Measurements from ENCODE around the gene PIGU.
A peak's percentile ranks its signal among the peaks of the same experiment; 100 is the strongest.
"Not testable (repeated sequence)": the region's sequence is repeated elsewhere in the genome, so short reads cannot be mapped to it uniquely, and the experiment has no call there.

PIGU gene

GRCh38 chr20:34517114-34517505, 159.8 kb downstream of the PIGU start:
- in situ Hi-C loops (cut with MboI; ENCODE audit: low pct_unique_long_range_greater_than_20kb, low sequenced_read_pairs, unreplicated experiment): loop anchor here (10.0 kb wide), 1 partner anchor 202 kb away; no protein-coding TSS in a partner anchor
- no peak for TF ChIP-seq CTCF (IDR thresholded peaks at IDR 0.05; ENCODE audit: extremely low read depth, insufficient read depth, missing control alignments)
- no peak for DNase-seq (ENCODE audit: low spot score)

- no peak for TF ChIP-seq CTCF (IDR thresholded peaks at IDR 0.05; ENCODE audit: extremely low read depth, insufficient read depth, missing control alignments)
- in situ Hi-C loops (cut with MboI; ENCODE audit: low pct_unique_long_range_greater_than_20kb, low sequenced_read_pairs, unreplicated experiment): loop anchor here (10.0 kb wide), 1 partner anchor 202 kb away; no protein-coding TSS in a partner anchor
- DNase-seq (ENCODE audit: low spot score): peak; percentile 89
These were observed 160.4 kb downstream of the PIGU start, which contains the start of gene DYNLRB1 for GRCh38 chr20:34516247-34517113. Gene DYNLRB1 (plus strand): TSS chr20:34516422. CDS start chr20:34516459, 37 bp downstream.

GRCh38 chr20:34515484-34516246, 161.2 kb downstream of the PIGU start:
- DNase-seq (ENCODE audit: low spot score): peak; percentile 84
- in situ Hi-C loops (cut with MboI; ENCODE audit: low pct_unique_long_range_greater_than_20kb, low sequenced_read_pairs, unreplicated experiment): loop anchor here (10.0 kb wide), 1 partner anchor 201 kb away; no protein-coding TSS in a partner anchor
- TF ChIP-seq CTCF (IDR thresholded peaks at IDR 0.05; ENCODE audit: extremely low read depth, insufficient read depth, missing control alignments): no peak

- DNase-seq (ENCODE audit: low spot score): no peak
- no peak for TF ChIP-seq CTCF (IDR thresholded peaks at IDR 0.05; ENCODE audit: extremely low read depth, insufficient read depth, missing control alignments)
- in situ Hi-C loops (cut with MboI; ENCODE audit: low pct_unique_long_range_greater_than_20kb, low sequenced_read_pairs, unreplicated experiment): loop anchor here (10.0 kb wide), 1 partner anchor 200 kb away; no protein-coding TSS in a partner anchor
These were observed 161.9 kb downstream of the PIGU start for GRCh38 chr20:34514897-34515483.

- DNase-seq (ENCODE audit: low spot score): not testable (repeated sequence)
- in situ Hi-C loops (cut with MboI; ENCODE audit: low pct_unique_long_range_greater_than_20kb, low sequenced_read_pairs, unreplicated experiment): loop anchor here (10.0 kb wide), 1 partner anchor 199 kb away; no protein-coding TSS in a partner anchor
These were observed 162.9 kb downstream of the PIGU start for GRCh38 chr20:34514034-34514433.

GRCh38 chr20:34512955-34513419, 163.9 kb downstream of the PIGU start:
- in situ Hi-C loops (cut with MboI; ENCODE audit: low pct_unique_long_range_greater_than_20kb, low sequenced_read_pairs, unreplicated experiment): loop anchor here (10.0 kb wide), 1 partner anchor 198 kb away; no protein-coding TSS in a partner anchor
- no peak for DNase-seq (ENCODE audit: low spot score)
- no peak for TF ChIP-seq CTCF (IDR thresholded peaks at IDR 0.05; ENCODE audit: extremely low read depth, insufficient read depth, missing control alignments)
